ENCODE data around the gene LBR. TPM values are rescaled to one million over a fixed set of nuclear protein-coding genes. Genes with fewer than 3 reads are reported as not detected.
A peak's percentile ranks its signal among the peaks of the same experiment; 100 is the strongest.

Gene LBR
- total and polyA plus RNA-seq, 11 donors, result 4.3 to 37.8 (median 8.2) TPM

DNA sequence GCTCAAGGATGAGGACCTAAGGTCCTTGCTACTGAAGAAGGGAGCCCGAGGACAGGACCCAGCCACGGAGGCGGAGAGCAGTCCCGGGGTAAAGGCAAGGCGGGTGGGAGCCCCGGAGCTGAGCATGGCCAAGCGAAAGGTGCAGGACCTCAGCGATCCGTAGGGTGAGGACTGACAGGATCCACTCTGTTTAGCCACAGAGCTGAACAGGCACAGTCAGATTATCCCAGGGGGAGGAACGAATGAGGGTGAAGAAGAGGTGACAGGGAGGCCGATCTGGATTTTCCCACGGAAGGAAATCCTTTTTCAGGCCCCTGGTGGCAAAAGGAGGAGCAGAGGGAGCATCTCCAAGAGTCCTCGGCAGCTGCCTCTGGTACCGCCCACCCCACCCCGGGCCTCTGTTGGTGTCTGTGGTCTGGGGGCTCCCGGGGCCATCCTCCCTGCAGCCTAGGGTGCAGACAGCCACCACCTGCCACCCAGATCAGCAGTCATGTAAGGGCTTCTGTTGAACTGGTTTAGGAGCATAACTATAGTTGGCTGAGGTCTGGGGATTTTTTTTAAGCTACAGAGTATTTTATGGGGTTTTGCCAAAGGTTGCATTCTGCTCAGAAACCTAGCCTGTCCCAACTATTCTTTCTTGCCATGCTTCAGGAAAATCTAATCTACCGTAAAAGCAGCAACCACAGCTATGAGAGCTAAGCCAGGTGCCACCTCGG, 32.3 kb upstream of the LBR start:
- TF ChIP-seq POLR2A (IDR thresholded peaks at IDR 0.05), result no peak
- TF ChIP-seq, protein P1, sequence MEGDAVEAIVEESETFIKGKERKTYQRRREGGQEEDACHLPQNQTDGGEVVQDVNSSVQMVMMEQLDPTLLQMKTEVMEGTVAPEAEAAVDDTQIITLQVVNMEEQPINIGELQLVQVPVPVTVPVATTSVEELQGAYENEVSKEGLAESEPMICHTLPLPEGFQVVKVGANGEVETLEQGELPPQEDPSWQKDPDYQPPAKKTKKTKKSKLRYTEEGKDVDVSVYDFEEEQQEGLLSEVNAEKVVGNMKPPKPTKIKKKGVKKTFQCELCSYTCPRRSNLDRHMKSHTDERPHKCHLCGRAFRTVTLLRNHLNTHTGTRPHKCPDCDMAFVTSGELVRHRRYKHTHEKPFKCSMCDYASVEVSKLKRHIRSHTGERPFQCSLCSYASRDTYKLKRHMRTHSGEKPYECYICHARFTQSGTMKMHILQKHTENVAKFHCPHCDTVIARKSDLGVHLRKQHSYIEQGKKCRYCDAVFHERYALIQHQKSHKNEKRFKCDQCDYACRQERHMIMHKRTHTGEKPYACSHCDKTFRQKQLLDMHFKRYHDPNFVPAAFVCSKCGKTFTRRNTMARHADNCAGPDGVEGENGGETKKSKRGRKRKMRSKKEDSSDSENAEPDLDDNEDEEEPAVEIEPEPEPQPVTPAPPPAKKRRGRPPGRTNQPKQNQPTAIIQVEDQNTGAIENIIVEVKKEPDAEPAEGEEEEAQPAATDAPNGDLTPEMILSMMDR (IDR thresholded peaks at IDR 0.05), result no peak
- H3K4me3 ChIP-seq, result no peak overlapping the region
- DNase-seq (no peak), ATAC-seq (peak in 2 of 4 donors; percentile 8)
- H3K27ac ChIP-seq, result peak overlapping the region in 3 of 12 donors; percentile 19 to 90 (median 52)
- intact Hi-C loops (cut with DNase I), result no loop called here
- no peaks in the 10 kb centered on the region for H3K36me3 ChIP-seq
- peaks cover 0 to 48% (median 9%) of the 10 kb centered on the region in 12 donors for H3K4me1 ChIP-seq
- WGBS, 4 donors, result 57 to 65% (median 59%) methylated on average over 14 to 18 of the region's 18 CpGs
- no peaks in the 10 kb centered on the region for H3K9me3 ChIP-seq
- H3K27me3 ChIP-seq, result no peaks in the 10 kb centered on the region

DNA sequence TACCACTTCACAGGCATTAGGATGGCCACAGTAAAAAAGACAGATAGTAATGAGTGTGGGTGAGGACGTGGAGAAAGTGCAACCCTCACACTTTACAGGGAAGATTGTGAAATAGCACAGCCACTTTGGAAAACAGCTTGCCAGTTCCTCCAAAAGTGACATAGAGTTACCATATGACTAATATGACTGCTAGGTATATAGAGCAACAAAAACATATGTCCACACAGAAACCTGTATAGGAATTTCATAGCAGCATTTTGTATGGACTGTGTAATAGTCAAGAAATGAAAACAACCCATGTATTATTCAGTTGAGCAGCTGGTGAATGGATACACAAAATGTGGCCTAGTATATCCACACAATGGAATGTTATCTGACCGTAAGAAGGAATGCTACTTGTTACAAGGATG, 30.4 kb upstream of the LBR start:
- no peak for TF ChIP-seq POLR2A (IDR thresholded peaks at IDR 0.05)
- TF ChIP-seq, protein P1 (IDR thresholded peaks at IDR 0.05), result no peak
- ATAC-seq, result peak in 1 of 4 donors; percentile 9
- no peak for DNase-seq
- Histone ChIP-seq H3K4me3 (no peak overlapping the region), H3K36me3 (no peaks in the 10 kb centered on the region), H3K27me3 (no peaks in the 10 kb centered on the region), H3K9me3 (no peaks in the 10 kb centered on the region), H3K27ac (peak overlapping the region in 2 of 12 donors; percentile 55 to 90), H3K4me1 (peaks cover 0 to 58% (median 5%) of the 10 kb centered on the region in 12 donors)
- WGBS, 4 donors, result 75 to 85% (median 81%) methylated on average over 2 of the region's 2 CpGs
- intact Hi-C loops (cut with DNase I), result no loop called here

DNA sequence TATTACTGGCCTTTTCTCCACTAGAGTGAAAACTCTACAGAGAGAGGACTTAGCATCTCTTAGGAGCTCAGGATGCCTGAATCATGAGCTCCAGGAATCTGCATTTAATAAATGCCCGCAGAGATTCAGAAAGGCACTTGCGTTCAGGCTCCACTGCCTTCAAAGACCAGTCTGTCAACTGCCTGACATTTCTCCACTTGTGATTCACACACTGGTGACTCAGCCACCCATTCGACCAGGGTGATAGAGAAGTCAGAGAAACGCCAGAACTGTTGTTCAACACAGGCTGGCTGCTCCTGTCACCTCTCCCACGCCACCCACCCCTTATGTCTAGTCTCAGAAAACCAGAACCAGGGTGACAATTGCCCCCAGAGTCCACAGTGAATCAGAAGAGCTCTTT, 26.9 kb upstream of the LBR start:
- peak in 3 of 4 donors; percentile 26 to 77 (median 74) for ATAC-seq
- peak overlapping the region in 2 of 12 donors; percentile 48 to 90 for H3K27ac ChIP-seq
- no peak overlapping the region for H3K4me3 ChIP-seq
- no peak for DNase-seq
- TF ChIP-seq, protein P1 (IDR thresholded peaks at IDR 0.05), result no peak
- TF ChIP-seq POLR2A (IDR thresholded peaks at IDR 0.05), result no peak
- no peaks in the 10 kb centered on the region for H3K27me3 ChIP-seq
- H3K4me1 ChIP-seq, result peaks cover 0 to 43% (median under 1%) of the 10 kb centered on the region in 12 donors
- no peaks in the 10 kb centered on the region for H3K36me3 ChIP-seq
- intact Hi-C loops (cut with DNase I), result no loop called here
- WGBS, 4 donors, result 67 to 69% (median 67%) methylated on average over 5 of the region's 5 CpGs
- H3K9me3 ChIP-seq, result no peaks in the 10 kb centered on the region

DNA sequence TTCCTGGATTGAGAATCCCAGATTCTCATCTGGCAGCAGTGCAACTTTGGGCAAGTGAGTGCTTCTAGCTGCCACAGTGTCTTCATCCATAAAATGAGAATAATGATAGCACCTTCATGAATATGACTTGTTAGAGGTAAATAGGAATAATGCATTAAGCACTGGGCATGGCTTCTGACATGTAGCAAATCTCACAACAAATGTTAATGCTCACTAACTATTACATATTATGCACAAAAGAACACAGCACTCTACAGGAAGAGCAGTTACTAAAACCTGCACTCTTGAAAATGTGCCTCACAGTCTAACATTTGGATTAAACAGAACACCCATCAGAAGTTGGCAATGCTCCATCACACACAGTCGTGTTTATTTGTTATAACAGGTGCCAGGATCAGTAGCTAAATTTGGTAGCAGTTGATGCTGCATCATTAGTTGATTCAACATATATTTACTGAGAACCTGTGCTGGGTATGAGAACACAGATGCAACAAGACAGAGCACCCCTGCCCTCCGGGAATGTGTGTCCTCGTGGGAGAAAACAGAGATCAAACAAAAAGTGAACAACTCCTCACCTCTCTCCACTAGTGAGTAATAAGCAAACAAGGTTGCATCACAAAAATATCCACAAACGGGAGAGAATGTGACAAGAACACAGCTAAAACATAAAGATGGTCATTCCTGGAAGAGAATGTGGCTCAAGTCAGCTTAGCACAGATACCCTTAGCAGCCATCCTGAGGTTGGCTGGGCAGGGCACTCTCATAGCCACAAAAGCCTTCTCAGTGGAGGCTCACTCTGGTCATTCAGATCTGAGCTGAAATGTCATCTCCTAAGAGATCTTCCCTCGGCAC, 26.2 kb upstream of the LBR start:
- Histone ChIP-seq H3K4me1 (peaks cover 0 to 43% (median 0%) of the 10 kb centered on the region in 12 donors), H3K4me3 (no peak overlapping the region), H3K36me3 (no peaks in the 10 kb centered on the region), H3K9me3 (no peaks in the 10 kb centered on the region), H3K27me3 (no peaks in the 10 kb centered on the region), H3K27ac (peak overlapping the region in 2 of 12 donors; percentile 48 to 90)
- TF ChIP-seq POLR2A (IDR thresholded peaks at IDR 0.05), result no peak
- TF ChIP-seq, protein P1 (IDR thresholded peaks at IDR 0.05), result no peak
- intact Hi-C loops (cut with DNase I), result no loop called here
- ATAC-seq, result no peak
- WGBS, 4 donors, result 61 to 70% (median 64%) methylated on average over 5 of the region's 5 CpGs
- DNase-seq, result no peak

All from heart left ventricle (tissue), 16 donors.